Liver (tissue), 9 donors: ENCODE data around the gene ERMP1. TPM values are rescaled to one million over a fixed set of nuclear protein-coding genes. Genes with fewer than 3 reads are reported as not detected.

ENCODE experiments used
- DNase-seq: peaks from one replicate; pipeline ENCODE4 v3.0.0-alpha.2; 2017; ENCODE audit warnings: low spot score
- H3K27ac ChIP-seq, 2 donors: one replicate each; pipeline ENCODE4 v1.7.0; 2013; ENCODE audit warnings: inconsistent platforms in 2 of 2, low read length in 2 of 2, control low read depth in 1 of 2, low read depth in 1 of 2, mild to moderate bottlenecking in 1 of 2
- H3K27me3 ChIP-seq, 4 donors: one replicate each; pipeline versions ENCODE4 v1.6.1 to v1.7.0; 2013; ENCODE audit warnings: low read length in 3 of 4, inconsistent platforms in 1 of 4, mild to moderate bottlenecking in 1 of 4, moderate library complexity in 1 of 4; ENCODE audit not compliant: control insufficient read depth in 4 of 4, insufficient read depth in 4 of 4
- H3K36me3 ChIP-seq, 4 donors: one replicate each; pipeline versions ENCODE4 v1.6.1 to v1.7.0; 2013; ENCODE audit warnings: low read length in 3 of 4, mild to moderate bottlenecking in 3 of 4, low read depth in 1 of 4, moderate library complexity in 1 of 4; ENCODE audit not compliant: control insufficient read depth in 4 of 4, insufficient read depth in 3 of 4
- H3K4me1 ChIP-seq, 4 donors: one replicate each; pipeline versions ENCODE4 v1.6.1 to v1.7.0; 2013; ENCODE audit warnings: low read length in 3 of 4, mild to moderate bottlenecking in 3 of 4, moderate library complexity in 1 of 4; ENCODE audit not compliant: control insufficient read depth in 4 of 4, insufficient read depth in 4 of 4
- H3K4me3 ChIP-seq, 3 donors: one replicate each; pipeline versions ENCODE4 v1.6.1 to v1.7.0; 2013; ENCODE audit warnings: low read length in 3 of 3, control low read depth in 1 of 3, low read depth in 1 of 3, mild to moderate bottlenecking in 1 of 3
- H3K9ac ChIP-seq, 2 donors: one replicate each; pipeline ENCODE4 v1.7.0; 2013; ENCODE audit warnings: low read length in 2 of 2, mild to moderate bottlenecking in 2 of 2, moderate library complexity in 2 of 2, control low read depth in 1 of 2, low read depth in 1 of 2
- H3K9me3 ChIP-seq, 4 donors: one replicate each; pipeline versions ENCODE4 v1.6.1 to v1.7.0; 2013; ENCODE audit warnings: low read length in 3 of 4; ENCODE audit not compliant: control insufficient read depth in 4 of 4
- EGR1 ChIP-seq, 2 donors: IDR thresholded peaks; 2 replicates each; pipeline ENCODE4 v1.6.1; 2016 to 2018; ENCODE audit warnings: antibody characterized with exemption in 2 of 2, low read depth in 2 of 2
- FOXA1 ChIP-seq: IDR thresholded peaks from 2 replicates; pipeline ENCODE4 v1.6.1; 2016; ENCODE audit warnings: antibody characterized with exemption
- FOXA2 ChIP-seq: IDR thresholded peaks from 2 replicates; pipeline ENCODE4 v1.6.1; 2016; ENCODE audit warnings: antibody characterized with exemption
- GABPA ChIP-seq, 2 donors: IDR thresholded peaks in 1 of 2; conservative IDR thresholded peaks in 1 of 2; 2 replicates each; pipeline ENCODE4 v1.6.1; 2016; ENCODE audit warnings: antibody characterized with exemption in 2 of 2, mild to moderate bottlenecking in 1 of 2, moderate library complexity in 1 of 2
- HNF4A ChIP-seq, 2 donors: conservative IDR thresholded peaks; 2 replicates each; pipeline ENCODE4 v1.6.1; 2016; ENCODE audit warnings: antibody characterized with exemption in 2 of 2, mild to moderate bottlenecking in 2 of 2
- HNF4G ChIP-seq: IDR thresholded peaks from 2 replicates; pipeline ENCODE4 v1.6.1; 2016; ENCODE audit warnings: antibody characterized with exemption
- RAD21 ChIP-seq, 2 donors: IDR thresholded peaks; 2 replicates each; pipeline ENCODE4 v1.6.1; 2016; ENCODE audit warnings: antibody characterized with exemption in 2 of 2, mild to moderate bottlenecking in 2 of 2
- SP1 ChIP-seq: IDR thresholded peaks from 2 replicates; pipeline ENCODE4 v1.6.1; 2018; ENCODE audit warnings: antibody characterized with exemption, mild to moderate bottlenecking
- TAF1 ChIP-seq: conservative IDR thresholded peaks from 2 replicates; pipeline ENCODE4 v1.6.1; 2016; ENCODE audit warnings: antibody characterized with exemption, mild to moderate bottlenecking
- WGBS: extraction: QIAGEN DNeasy Blood & Tissue Kit; methylation state at CpG from one replicate; pipeline ENCODE4 v1.1.7; 2013; 5-methylcytosine and 5-hydroxymethylcytosine counted together
- polyA plus RNA-seq, 2 donors: library from polyadenylated mRNA; stranded (reverse) in 1 of 2; unstranded in 1 of 2; fragments of 200-250 nt in 1 of 2; fragments of >200 nt in 1 of 2; fragmentation: Nextera tagmentation in 1 of 2; extraction: Ambion mirVana in 1 of 2; gene quantifications; one replicate each; pipeline versions ENCODE4 v1.2.1 to v1.2.3, GENCODE V29; 2013 to 2015
- total RNA-seq, 2 donors: library from RNA; depleted of rRNA; stranded (reverse); fragments of >200 nt; gene quantifications; one replicate each; pipeline ENCODE4 v1.2.3, GENCODE V29; 2014
- TF ChIP-seq, protein P1 (sequence below): IDR thresholded peaks from 2 replicates; pipeline ENCODE4 v1.6.1; 2016; ENCODE audit warnings: antibody characterized with exemption, mild to moderate bottlenecking
- TF ChIP-seq, protein P2 (sequence below): IDR thresholded peaks from 2 replicates; pipeline ENCODE4 v1.6.1; 2016; ENCODE audit warnings: antibody characterized with exemption
- TF ChIP-seq, protein P3 (sequence below): IDR thresholded peaks from 2 replicates; pipeline ENCODE4 v1.6.1; 2016; ENCODE audit warnings: antibody characterized with exemption
- TF ChIP-seq, protein P4 (sequence below): IDR thresholded peaks from 2 replicates; pipeline ENCODE4 v1.6.1; 2016; ENCODE audit warnings: antibody characterized with exemption
- donor health status: healthy.
- donor health status: healthy.
- donor health status: healthy.
- donor health status: healthy.
- donor health status: healthy.

Gene ERMP1
- total and polyA plus RNA-seq, 4 donors = 2.7 to 19.5 (median 9.6) TPM

- no peaks in the 10 kb centered on the region for H3K4me1 ChIP-seq
- TF ChIP-seq GABPA (IDR thresholded peaks at IDR 0.05 in 1 of 2, conservative IDR thresholded peaks at IDR 0.05 in 1 of 2) = no peak
- TF ChIP-seq, protein P1, sequence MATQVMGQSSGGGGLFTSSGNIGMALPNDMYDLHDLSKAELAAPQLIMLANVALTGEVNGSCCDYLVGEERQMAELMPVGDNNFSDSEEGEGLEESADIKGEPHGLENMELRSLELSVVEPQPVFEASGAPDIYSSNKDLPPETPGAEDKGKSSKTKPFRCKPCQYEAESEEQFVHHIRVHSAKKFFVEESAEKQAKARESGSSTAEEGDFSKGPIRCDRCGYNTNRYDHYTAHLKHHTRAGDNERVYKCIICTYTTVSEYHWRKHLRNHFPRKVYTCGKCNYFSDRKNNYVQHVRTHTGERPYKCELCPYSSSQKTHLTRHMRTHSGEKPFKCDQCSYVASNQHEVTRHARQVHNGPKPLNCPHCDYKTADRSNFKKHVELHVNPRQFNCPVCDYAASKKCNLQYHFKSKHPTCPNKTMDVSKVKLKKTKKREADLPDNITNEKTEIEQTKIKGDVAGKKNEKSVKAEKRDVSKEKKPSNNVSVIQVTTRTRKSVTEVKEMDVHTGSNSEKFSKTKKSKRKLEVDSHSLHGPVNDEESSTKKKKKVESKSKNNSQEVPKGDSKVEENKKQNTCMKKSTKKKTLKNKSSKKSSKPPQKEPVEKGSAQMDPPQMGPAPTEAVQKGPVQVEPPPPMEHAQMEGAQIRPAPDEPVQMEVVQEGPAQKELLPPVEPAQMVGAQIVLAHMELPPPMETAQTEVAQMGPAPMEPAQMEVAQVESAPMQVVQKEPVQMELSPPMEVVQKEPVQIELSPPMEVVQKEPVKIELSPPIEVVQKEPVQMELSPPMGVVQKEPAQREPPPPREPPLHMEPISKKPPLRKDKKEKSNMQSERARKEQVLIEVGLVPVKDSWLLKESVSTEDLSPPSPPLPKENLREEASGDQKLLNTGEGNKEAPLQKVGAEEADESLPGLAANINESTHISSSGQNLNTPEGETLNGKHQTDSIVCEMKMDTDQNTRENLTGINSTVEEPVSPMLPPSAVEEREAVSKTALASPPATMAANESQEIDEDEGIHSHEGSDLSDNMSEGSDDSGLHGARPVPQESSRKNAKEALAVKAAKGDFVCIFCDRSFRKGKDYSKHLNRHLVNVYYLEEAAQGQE = no peak
- no peaks in the 10 kb centered on the region for H3K27me3 ChIP-seq
- peaks cover 0 to 2% (median 0%) of the 10 kb centered on the region in 4 donors for H3K36me3 ChIP-seq
- H3K9ac ChIP-seq = no peak overlapping the region
- 85% methylated on average over 1 of the region's 1 CpG for WGBS
- no peaks in the 10 kb centered on the region for H3K9me3 ChIP-seq
- H3K4me3 ChIP-seq = no peak overlapping the region
- H3K27ac ChIP-seq = no peak overlapping the region
- DNase-seq = no peak
These were observed 43.1 kb upstream of the ERMP1 start for GRCh38 chr9:5876026-5876425.

DNA sequence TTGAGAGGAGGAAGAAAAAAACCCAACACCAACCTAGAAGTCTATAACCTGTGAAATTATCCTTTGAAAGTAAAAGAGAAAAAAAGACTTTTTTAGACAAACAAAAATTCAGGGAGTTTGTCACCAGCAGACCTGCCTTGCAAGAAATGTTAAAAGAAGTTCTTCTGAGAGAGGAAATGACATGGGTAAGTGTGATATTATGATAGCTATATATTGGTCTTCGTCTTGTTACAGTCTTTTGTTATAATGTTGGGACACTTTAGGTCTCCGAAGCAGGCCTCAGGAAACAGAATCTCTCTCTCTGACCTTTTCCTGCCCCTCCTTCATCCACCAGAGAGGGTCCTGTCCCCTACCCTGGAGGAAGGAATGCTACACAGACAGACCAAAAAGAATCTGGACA, 41.1 kb upstream of the ERMP1 start:
- Histone ChIP-seq H3K27me3 (no peaks in the 10 kb centered on the region), H3K27ac (no peak overlapping the region), H3K9me3 (no peaks in the 10 kb centered on the region), H3K4me3 (no peak overlapping the region), H3K4me1 (no peaks in the 10 kb centered on the region), H3K36me3 (peaks cover 0 to 2% (median 0%) of the 10 kb centered on the region in 4 donors), H3K9ac (no peak overlapping the region)
- DNase-seq = no peak
- 90% methylated on average over 2 of the region's 2 CpGs for WGBS
- TF ChIP-seq HNF4A (conservative IDR thresholded peaks at IDR 0.05) (no peak), RAD21 (IDR thresholded peaks at IDR 0.05) (no peak), EGR1 (IDR thresholded peaks at IDR 0.05; ENCODE audit: low read depth in 2 of 2) (no peak), FOXA1 (no peak), HNF4G (no peak), TAF1 (no peak), FOXA2 (no peak), GABPA (IDR thresholded peaks at IDR 0.05 in 1 of 2, conservative IDR thresholded peaks at IDR 0.05 in 1 of 2) (no peak), SP1 (no peak)
- TF ChIP-seq, protein P2, sequence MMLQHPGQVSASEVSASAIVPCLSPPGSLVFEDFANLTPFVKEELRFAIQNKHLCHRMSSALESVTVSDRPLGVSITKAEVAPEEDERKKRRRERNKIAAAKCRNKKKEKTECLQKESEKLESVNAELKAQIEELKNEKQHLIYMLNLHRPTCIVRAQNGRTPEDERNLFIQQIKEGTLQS = no peak
- TF ChIP-seq, protein P3, sequence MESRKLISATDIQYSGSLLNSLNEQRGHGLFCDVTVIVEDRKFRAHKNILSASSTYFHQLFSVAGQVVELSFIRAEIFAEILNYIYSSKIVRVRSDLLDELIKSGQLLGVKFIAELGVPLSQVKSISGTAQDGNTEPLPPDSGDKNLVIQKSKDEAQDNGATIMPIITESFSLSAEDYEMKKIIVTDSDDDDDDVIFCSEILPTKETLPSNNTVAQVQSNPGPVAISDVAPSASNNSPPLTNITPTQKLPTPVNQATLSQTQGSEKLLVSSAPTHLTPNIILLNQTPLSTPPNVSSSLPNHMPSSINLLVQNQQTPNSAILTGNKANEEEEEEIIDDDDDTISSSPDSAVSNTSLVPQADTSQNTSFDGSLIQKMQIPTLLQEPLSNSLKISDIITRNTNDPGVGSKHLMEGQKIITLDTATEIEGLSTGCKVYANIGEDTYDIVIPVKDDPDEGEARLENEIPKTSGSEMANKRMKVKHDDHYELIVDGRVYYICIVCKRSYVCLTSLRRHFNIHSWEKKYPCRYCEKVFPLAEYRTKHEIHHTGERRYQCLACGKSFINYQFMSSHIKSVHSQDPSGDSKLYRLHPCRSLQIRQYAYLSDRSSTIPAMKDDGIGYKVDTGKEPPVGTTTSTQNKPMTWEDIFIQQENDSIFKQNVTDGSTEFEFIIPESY = no peak
- TF ChIP-seq, protein P1 = no peak
- TF ChIP-seq, protein P4, sequence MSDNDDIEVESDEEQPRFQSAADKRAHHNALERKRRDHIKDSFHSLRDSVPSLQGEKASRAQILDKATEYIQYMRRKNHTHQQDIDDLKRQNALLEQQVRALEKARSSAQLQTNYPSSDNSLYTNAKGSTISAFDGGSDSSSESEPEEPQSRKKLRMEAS = no peak
